H1 (cell line): ENCODE data around the gene PDE1C. TPM values are rescaled to one million over a fixed set of nuclear protein-coding genes. Genes with fewer than 3 reads are reported as not detected.

Experiments used
- CTCF ChIA-PET: fragments of 300-600 bp; sonication (Branson Sonifier 250); formaldehyde crosslinking; loops from one replicate; lab custom pipeline; 2021; ENCODE audit not compliant: partially characterized antibody; lab: Charles Lee
- POLR2A ChIA-PET: fragments of 300-600 bp; sonication (Branson Sonifier 250); formaldehyde crosslinking; loops from one replicate; lab custom pipeline; 2021; ENCODE audit warnings: inconsistent platforms; ENCODE audit not compliant: partially characterized antibody; lab: Charles Lee
- DNase-seq, 2 experiments: peaks; one replicate each; pipeline versions ENCODE4 v3.0.0 to v3.0.0-alpha.2; 2010 to 2022; ENCODE audit warnings: low spot score in 2 of 2, low read depth in 1 of 2, mixed read lengths in 1 of 2
- FAIRE-seq: peaks from 2 replicates; lab custom pipeline; 2011; peaks lifted over from hg19 to GRCh38; lab: Jason Lieb, UNC
- H2AFZ ChIP-seq: 2 replicates; pipeline ENCODE4 v1.8.1; 2012; ENCODE audit warnings: low read length, inconsistent platforms
- H2AK5ac ChIP-seq: 2 replicates; pipeline ENCODE4 v1.6.1; 2013; ENCODE audit warnings: low read depth, low read length
- H2BK120ac ChIP-seq: replicated peaks from 2 replicates; pipeline ENCODE3; 2013; ENCODE audit warnings: low read depth, low read length, inconsistent platforms
- H2BK12ac ChIP-seq: 2 replicates; pipeline ENCODE4 v1.6.1; 2013; ENCODE audit warnings: low read depth, low read length
- H2BK15ac ChIP-seq: 2 replicates; pipeline ENCODE4 v1.6.1; 2013; ENCODE audit warnings: low read length
- H2BK20ac ChIP-seq: 2 replicates; pipeline ENCODE4 v1.6.1; 2013; ENCODE audit warnings: low read length
- H2BK5ac ChIP-seq: 2 replicates; pipeline ENCODE4 v1.6.1; 2013; ENCODE audit warnings: low read depth, low read length
- H3K14ac ChIP-seq: 2 replicates; pipeline ENCODE4 v1.6.1; 2013; ENCODE audit warnings: inconsistent platforms; ENCODE audit not compliant: insufficient read length
- H3K18ac ChIP-seq: 2 replicates; pipeline ENCODE4 v1.6.1; 2013; ENCODE audit warnings: low read length; ENCODE audit errors: extremely low read depth
- H3K23ac ChIP-seq: 2 replicates; pipeline ENCODE4 v1.6.1; 2013; ENCODE audit warnings: inconsistent platforms; ENCODE audit not compliant: insufficient read length
- H3K23me2 ChIP-seq: 2 replicates; pipeline ENCODE4 v1.6.1; 2013; ENCODE audit warnings: low read depth, low read length
- H3K27ac ChIP-seq: 2 replicates; pipeline ENCODE4 v1.6.1; 2011; ENCODE audit warnings: low read depth, low read length, inconsistent platforms
- H3K27me3 ChIP-seq, 4 experiments: replicated peaks in 1 of 4; 1 replicate in 1 of 4; 2 replicates in 3 of 4; pipeline versions ENCODE4 v1.6.1 to v1.8.1; 2011 to 2013; ENCODE audit warnings: low read length in 3 of 4, mild to moderate bottlenecking in 3 of 4, inconsistent platforms in 2 of 4, mixed read lengths in 2 of 4, moderate library complexity in 1 of 4; ENCODE audit not compliant: control insufficient read depth in 3 of 4, insufficient read depth in 3 of 4; ENCODE audit errors: extremely low read depth in 1 of 4
- H3K36me3 ChIP-seq, 4 experiments: 2 replicates each; pipeline versions ENCODE4 v1.6.1 to v1.8.1; 2011 to 2013; ENCODE audit warnings: mild to moderate bottlenecking in 4 of 4, low read length in 3 of 4, moderate library complexity in 2 of 4, control low read depth in 1 of 4, inconsistent platforms in 1 of 4; ENCODE audit not compliant: insufficient read depth in 4 of 4, control insufficient read depth in 2 of 4
- H3K4ac ChIP-seq: replicated peaks from 2 replicates; pipeline ENCODE3; 2013; ENCODE audit warnings: low read length, low read depth, mixed read lengths, inconsistent platforms; ENCODE audit not compliant: insufficient read length
- H3K4me1 ChIP-seq, 4 experiments: replicated peaks in 1 of 4; 1 replicate in 1 of 4; 2 replicates in 3 of 4; pipeline versions ENCODE4 v1.6.1 to v1.8.1; 2011 to 2013; ENCODE audit warnings: low read length in 3 of 4, inconsistent platforms in 2 of 4, mixed read lengths in 1 of 4; ENCODE audit not compliant: insufficient read depth in 4 of 4, control insufficient read depth in 3 of 4
- H3K4me2 ChIP-seq, 2 experiments: 2 replicates each; pipeline versions ENCODE4 v1.6.1 to v1.8.1; 2011 to 2013; ENCODE audit warnings: low read depth in 2 of 2, low read length in 2 of 2, control low read depth in 1 of 2, inconsistent platforms in 1 of 2, mild to moderate bottlenecking in 1 of 2; ENCODE audit not compliant: insufficient read depth in 1 of 2
- H3K4me3 ChIP-seq, 4 experiments: fragments of 200-600, 300-600 bp in 1 of 4; sonication (generic), shearing (Covaris generic), sonication (Bioruptor Twin) in 1 of 4; 2 replicates each; pipeline versions ENCODE4 v1.5.1 to v1.8.1; 2011 to 2016; ENCODE audit warnings: low read length in 4 of 4, low read depth in 3 of 4, control low read depth in 2 of 4, inconsistent platforms in 2 of 4, mild to moderate bottlenecking in 2 of 4, mixed read lengths in 1 of 4, moderate library complexity in 1 of 4; ENCODE audit not compliant: insufficient read depth in 2 of 4; ENCODE audit errors: extremely low read depth in 1 of 4
- H3K56ac ChIP-seq: replicated peaks from 2 replicates; pipeline ENCODE3; 2013; ENCODE audit warnings: low read depth, mild to moderate bottlenecking, mixed read lengths, low read length, inconsistent platforms; ENCODE audit not compliant: insufficient read length
- H3K79me1 ChIP-seq: 2 replicates; pipeline ENCODE4 v1.6.1; 2013; ENCODE audit warnings: low read depth, low read length, control low read depth
- H3K79me2 ChIP-seq, 2 experiments: 2 replicates each; pipeline versions ENCODE4 v1.6.1 to v1.8.1; 2012 to 2013; ENCODE audit warnings: low read length in 2 of 2, mild to moderate bottlenecking in 2 of 2, inconsistent platforms in 1 of 2; ENCODE audit not compliant: insufficient read depth in 2 of 2, control insufficient read depth in 1 of 2
- H3K9ac ChIP-seq, 4 experiments: replicated peaks in 1 of 4; 1 replicate in 1 of 4; 2 replicates in 3 of 4; pipeline versions ENCODE4 v1.6.1 to v1.8.1; 2011 to 2013; ENCODE audit warnings: low read depth in 3 of 4, low read length in 3 of 4, control low read depth in 2 of 4, mild to moderate bottlenecking in 2 of 4, moderate library complexity in 2 of 4, inconsistent platforms in 1 of 4; ENCODE audit errors: extremely low read depth in 1 of 4
- H3K9me3 ChIP-seq, 2 experiments: 2 replicates each; pipeline versions ENCODE4 v1.6.1 to v1.8.1; 2012 to 2013; ENCODE audit warnings: mild to moderate bottlenecking in 2 of 2, moderate library complexity in 2 of 2, control low read depth in 1 of 2, inconsistent platforms in 1 of 2, low read depth in 1 of 2, low read length in 1 of 2, mixed read lengths in 1 of 2; ENCODE audit not compliant: insufficient read depth in 2 of 2
- H4K20me1 ChIP-seq, 2 experiments: replicated peaks in 1 of 2; 2 replicates each; pipeline versions ENCODE3 to v1.8.1; 2011 to 2013; ENCODE audit warnings: inconsistent platforms in 2 of 2, low read length in 2 of 2, mild to moderate bottlenecking in 1 of 2; ENCODE audit not compliant: insufficient read depth in 2 of 2, control insufficient read depth in 1 of 2
- H4K5ac ChIP-seq: 2 replicates; pipeline ENCODE4 v1.6.1; 2013; ENCODE audit warnings: low read length, low read depth, mixed read lengths, inconsistent platforms; ENCODE audit not compliant: insufficient read length
- H4K8ac ChIP-seq: 2 replicates; pipeline ENCODE4 v1.8.0; 2013; ENCODE audit warnings: mild to moderate bottlenecking, moderate library complexity, low read length, inconsistent platforms; ENCODE audit not compliant: insufficient read depth; ENCODE audit errors: extremely low read depth
- H4K91ac ChIP-seq: replicated peaks from 2 replicates; pipeline ENCODE3; 2013; ENCODE audit warnings: low read length, mixed read lengths, inconsistent platforms; ENCODE audit not compliant: insufficient read length
- ATF3 ChIP-seq: IDR thresholded peaks from 2 replicates; pipeline ENCODE4 v1.6.1; 2011; ENCODE audit warnings: low read depth, mild to moderate bottlenecking, low read length; ENCODE audit not compliant: insufficient read depth
- BRCA1 ChIP-seq: IDR thresholded peaks from 2 replicates; pipeline ENCODE4 v1.6.1; 2012; ENCODE audit warnings: low read depth, low read length, improper control_type of control experiment
- EP300 ChIP-seq, 2 experiments: IDR thresholded peaks; 1 replicate in 1 of 2; 2 replicates in 1 of 2; pipeline ENCODE4 v1.6.1; 2011 to 2012; ENCODE audit warnings: low read depth in 2 of 2, low read length in 2 of 2, mild to moderate bottlenecking in 2 of 2, borderline replicate concordance in 1 of 2, inconsistent platforms in 1 of 2, moderate library complexity in 1 of 2
- NRF1 ChIP-seq: IDR thresholded peaks from 2 replicates; pipeline ENCODE4 v1.6.1; 2011; ENCODE audit warnings: mild to moderate bottlenecking, low read depth, low read length, improper control_type of control experiment
- RFX5 ChIP-seq: IDR thresholded peaks from 2 replicates; pipeline ENCODE4 v1.6.1; 2011; ENCODE audit warnings: low read depth, low read length, improper control_type of control experiment, borderline replicate concordance
- SIN3A ChIP-seq, 2 experiments: IDR thresholded peaks in 1 of 2; conservative IDR thresholded peaks in 1 of 2; 2 replicates each; pipeline ENCODE4 v1.6.1; 2011 to 2012; ENCODE audit warnings: low read length in 2 of 2, improper control_type of control experiment in 1 of 2, low read depth in 1 of 2, mild to moderate bottlenecking in 1 of 2
- TAF7 ChIP-seq: optimal IDR thresholded peaks from 2 replicates; pipeline ENCODE3; 2011; ENCODE audit warnings: low read depth, mild to moderate bottlenecking, inconsistent platforms, low read length, moderate library complexity, borderline replicate concordance
- TBP ChIP-seq: IDR thresholded peaks from 2 replicates; pipeline ENCODE4 v1.6.1; 2011; ENCODE audit warnings: low read depth, low read length, improper control_type of control experiment
- WGBS, 2 experiments: shearing (Covaris generic) in 1 of 2; methylation state at CpG; one replicate each; pipeline versions ENCODE4 v1.1.6 to v1.1.7; 2013 to 2015; ENCODE audit warnings: low lambda C conversion rate in 2 of 2, mixed read lengths in 2 of 2, inconsistent platforms in 1 of 2, low coverage in 1 of 2, missing lambda C conversion rate in 1 of 2; ENCODE audit not compliant: insufficient replicate concordance in 2 of 2, insufficient coverage in 1 of 2, insufficient read length in 1 of 2; ENCODE audit errors: extremely low coverage in 1 of 2, missing lambda C conversion rate in 1 of 2; 5-methylcytosine and 5-hydroxymethylcytosine counted together
- polyA plus RNA-seq, 7 experiments: library from polyadenylated mRNA; depleted of rRNA in 3 of 7; stranded (reverse) in 5 of 7; unstranded in 2 of 7; fragments of >200 nt in 5 of 7; fragments of 200-250 nt in 2 of 7; gene quantifications; 1 replicate in 5 of 7; 2 replicates in 1 of 7; 4 replicates in 1 of 7; pipeline versions ENCODE4 v1.2.1 to v1.2.3, GENCODE V29; 2011 to 2013; ENCODE audit warnings: missing spikeins in 2 of 7, mixed read lengths in 2 of 7
- total RNA-seq: library from RNA; stranded (reverse); fragmentation: NEBNext Ultra II Directional; extraction: Animal tissue kit (Norgen Biotek cat#: 25700); gene quantifications from 2 replicates; pipeline ENCODE4 v1.2.1, GENCODE V29; 2021

PDE1C gene
- total and polyA plus RNA-seq, 2 of the 8 experiments (the other 6 are each of a cell fraction or from before 2014, with no cell fraction given): 0.11 to 1.1 TPM

- Histone ChIP-seq H2BK5ac (no peak overlapping the region), H3K4me3 (no peak overlapping the region), H3K79me2 (no peaks in the 10 kb centered on the region), H2BK120ac (no peak overlapping the region), H3K27me3 (no peaks in the 10 kb centered on the region), H3K4me2 (no peak overlapping the region), H4K5ac (no peak overlapping the region), H3K4me1 (no peaks in the 10 kb centered on the region), H3K56ac (no peak overlapping the region), H4K8ac (no peak overlapping the region), H3K9ac (no peak overlapping the region), H2BK15ac (no peak overlapping the region), H2BK12ac (no peak overlapping the region), H3K18ac (no peak overlapping the region), H3K14ac (no peak overlapping the region), H3K23ac (no peak overlapping the region), H3K79me1 (no peaks in the 10 kb centered on the region), H3K27ac (no peak overlapping the region), H2AFZ (no peak overlapping the region), H4K91ac (no peak overlapping the region), H2BK20ac (no peak overlapping the region), H2AK5ac (no peak overlapping the region), H3K4ac (no peak overlapping the region), H3K36me3 (no peaks in the 10 kb centered on the region), H3K9me3 (no peaks in the 10 kb centered on the region), H4K20me1 (no peaks in the 10 kb centered on the region), H3K23me2 (no peaks in the 10 kb centered on the region)
- no peak for FAIRE-seq
- ChIA-PET POLR2A (no interaction called here), CTCF (interaction anchor here (0.6 to 7.8 kb wide), 3 partner anchors 11 to 257 kb away, joined by 3 to 27 read pairs (median 3); no protein-coding TSS in a partner anchor)
- WGBS, 2 experiments: 93% methylated on average over 3 of the region's 3 CpGs; no CpG with 5 or more reads in 1 of the 2 experiments
- DNase-seq: no peak
- no peak for TF ChIP-seq BRCA1
- no peak for TF ChIP-seq NRF1
- no peak for TF ChIP-seq SIN3A (conservative IDR thresholded peaks at IDR 0.05 in 1 of 2, IDR thresholded peaks at IDR 0.05 in 1 of 2; ENCODE audit: low read depth in 1 of 2, low read length in 2 of 2)
- TF ChIP-seq RFX5: no peak
- TF ChIP-seq ATF3: no peak
- no peak for TF ChIP-seq TAF7
- TF ChIP-seq EP300 (IDR thresholded peaks at IDR 0.05; ENCODE audit: borderline replicate concordance in 1 of 2, low read depth in 2 of 2, low read length in 2 of 2): no peak
- TF ChIP-seq TBP: no peak
Measured at GRCh38 chr7:31702354-31702753, 367.9 kb downstream of the PDE1C start.
